ENCODE data around the gene PRRT4.

Gene PRRT4

GRCh38 chr7:128361411-128362379, at the start of gene PRRT4:
Gene PRRT4, minus strand, starts transcription at chr7:128361690.
- no peak for DNase-seq (ENCODE audit: low read depth)

- no peak for DNase-seq (ENCODE audit: low read depth)
Observed at GRCh38 chr7:128410451-128410753, 48.9 kb upstream of the PRRT4 start.

GRCh38 chr7:128409596-128410450, 48.3 kb upstream of the PRRT4 start, which contains the start of gene IMPDH1:
Gene IMPDH1, minus strand, starts transcription at chr7:128409982. Its CDS starts 81 bp downstream, at chr7:128409901.
- DNase-seq (ENCODE audit: low read depth): peak; percentile 68

GRCh38 chr7:128408709-128409595, 47.5 kb upstream of the PRRT4 start:
- no peak for DNase-seq (ENCODE audit: low read depth)

- DNase-seq (ENCODE audit: low read depth): no peak
Observed at GRCh38 chr7:128407751-128408708, 46.5 kb upstream of the PRRT4 start.

DNA sequence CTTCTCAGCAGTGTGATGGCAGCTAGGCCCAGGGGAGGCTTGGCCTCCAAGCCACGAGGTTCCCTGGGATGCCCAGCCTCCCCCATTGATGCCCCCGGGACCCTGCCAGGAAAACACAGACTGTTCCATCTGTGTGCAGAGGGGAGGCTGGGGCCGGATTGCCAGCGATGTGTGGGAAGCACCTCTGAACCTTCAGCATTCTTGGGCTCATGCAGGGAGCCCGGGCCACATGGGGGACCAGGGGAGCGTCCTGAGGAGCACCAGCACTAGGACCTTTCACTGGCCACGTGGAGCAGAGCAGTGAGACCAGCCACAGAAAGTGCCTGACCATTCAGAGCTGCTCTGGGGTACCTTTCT, 45.7 kb upstream of the PRRT4 start:
- no peak for DNase-seq (ENCODE audit: low read depth)

GRCh38 chr7:128406314-128407232, 45.1 kb upstream of the PRRT4 start:
- no peak for DNase-seq (ENCODE audit: low read depth)

GRCh38 chr7:128405471-128406313, 44.2 kb upstream of the PRRT4 start:
- DNase-seq (ENCODE audit: low read depth): no peak

DNA sequence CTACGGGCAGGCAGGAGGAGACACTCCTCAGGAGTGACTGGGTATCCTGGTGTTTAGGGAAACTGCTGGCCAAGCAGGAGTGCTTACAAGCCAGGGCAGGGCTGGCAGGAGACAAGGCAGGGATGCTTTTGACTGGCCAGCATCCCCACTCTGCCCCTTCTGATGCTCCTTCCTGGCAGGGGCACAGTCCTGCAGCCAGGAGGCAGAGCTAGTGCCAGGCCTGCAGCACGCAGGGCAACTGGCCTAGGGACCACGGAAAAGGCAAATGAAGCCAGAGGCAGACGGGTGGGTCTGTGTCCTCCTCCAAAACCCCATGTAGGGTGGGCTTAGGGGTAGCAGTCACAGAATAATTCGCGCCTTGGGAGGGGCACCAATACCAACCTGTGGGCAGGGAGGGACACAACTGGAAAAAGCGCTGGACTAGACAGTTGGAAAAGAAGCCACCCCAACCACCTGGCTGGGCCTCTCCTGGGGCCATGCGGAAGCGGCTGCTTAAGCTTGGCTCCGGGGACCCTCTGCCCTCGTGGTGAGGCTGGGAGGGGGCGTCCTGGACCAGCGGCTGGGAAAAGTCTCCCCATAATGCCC, 43.5 kb upstream of the PRRT4 start:
- DNase-seq (ENCODE audit: low read depth): no peak

- no peak for DNase-seq (ENCODE audit: low read depth)
Observed at GRCh38 chr7:128404143-128404681, 42.7 kb upstream of the PRRT4 start.

DNA sequence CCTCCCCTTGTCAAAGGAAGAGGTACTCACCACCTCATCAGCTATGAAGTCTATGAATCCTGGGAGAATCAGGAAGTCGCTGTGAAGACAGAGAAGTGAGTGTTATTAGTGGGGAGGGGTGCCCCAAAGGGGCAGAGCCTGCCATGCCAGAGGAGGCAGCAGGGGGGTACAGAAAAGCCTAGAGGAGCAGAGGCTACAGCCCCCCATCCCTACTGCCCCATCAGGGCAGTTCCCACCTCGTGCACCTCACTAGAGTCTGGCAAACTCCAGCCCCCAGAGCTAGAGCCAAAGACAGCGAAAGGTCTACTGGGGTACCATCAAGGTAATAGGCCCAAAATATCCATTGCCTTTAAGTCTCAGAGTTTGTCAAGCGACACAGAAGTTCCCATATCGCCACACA, 42.2 kb upstream of the PRRT4 start:
- no peak for DNase-seq (ENCODE audit: low read depth)

GRCh38 chr7:128402356-128402755, 40.9 kb upstream of the PRRT4 start:
- DNase-seq (ENCODE audit: low read depth): no peak

- DNase-seq (ENCODE audit: low read depth): no peak
Observed at GRCh38 chr7:128400566-128400965, 39.1 kb upstream of the PRRT4 start.

DNA sequence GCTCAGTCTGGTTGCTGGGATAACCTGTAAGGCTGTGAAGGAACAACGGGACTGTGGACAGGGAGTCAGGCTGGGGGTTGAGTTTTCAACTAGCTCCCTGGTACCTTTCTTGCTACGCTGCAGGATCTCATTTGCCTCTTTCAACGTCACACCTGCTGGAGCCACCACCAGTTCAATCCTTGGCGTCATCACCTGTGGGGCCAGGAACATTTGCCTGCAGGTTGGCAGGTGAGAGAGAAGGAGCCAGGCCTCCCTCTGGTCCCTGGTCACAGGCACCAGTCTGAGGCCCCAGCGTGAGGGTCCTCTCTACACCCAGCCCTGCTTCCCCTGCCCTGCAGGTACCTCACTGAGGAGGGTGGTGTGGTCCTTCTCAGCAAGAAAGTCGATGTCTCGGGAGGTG, 38.5 kb upstream of the PRRT4 start:
- no peak for DNase-seq (ENCODE audit: low read depth)

- no peak for DNase-seq (ENCODE audit: low read depth)
Observed at GRCh38 chr7:128398841-128399135, 37.3 kb upstream of the PRRT4 start.

GRCh38 chr7:128398016-128398840, 36.7 kb upstream of the PRRT4 start:
- no peak for DNase-seq (ENCODE audit: low read depth)

- DNase-seq (ENCODE audit: low read depth): no peak
Observed at GRCh38 chr7:128396357-128396756, 34.9 kb upstream of the PRRT4 start.

Measured in HS-5 (cell line).